CD4-positive, CD25-positive, alpha-beta regulatory T cell (primary cell): ENCODE data around the gene NR3C2. TPM values are rescaled to one million over a fixed set of nuclear protein-coding genes. Genes with fewer than 3 reads are reported as not detected.
A peak's percentile ranks its signal among the peaks of the same experiment; 100 is the strongest.

Experiments
- ATAC-seq, 2 donors: fragments of 150-1000 bp; cut with Tn5 transposase; one replicate each; pipeline ENCODE4 v1.10.0; 2021; ENCODE audit warnings: low read depth in 2 of 2, moderate number of reproducible peaks in 2 of 2, moderate library complexity in 1 of 2
- DNase-seq, 3 donors: peaks; one replicate each; pipeline versions ENCODE4 v3.0.0 to v3.0.0-alpha.2; 2012 to 2022; ENCODE audit warnings: mixed read lengths in 1 of 3
- H3K27ac ChIP-seq: one replicate; pipeline ENCODE4 v1.7.0; 2013; ENCODE audit warnings: mild to moderate bottlenecking, low read length; ENCODE audit not compliant: insufficient read depth, poor library complexity, severe bottlenecking
- H3K27me3 ChIP-seq: one replicate; pipeline ENCODE4 v1.7.0; 2013; ENCODE audit warnings: low read length; ENCODE audit not compliant: control insufficient read depth, insufficient read depth
- H3K36me3 ChIP-seq: one replicate; pipeline ENCODE4 v1.7.0; 2013; ENCODE audit warnings: mild to moderate bottlenecking, low read length, moderate library complexity; ENCODE audit not compliant: control insufficient read depth, insufficient read depth
- H3K4me1 ChIP-seq: 2 replicates; pipeline ENCODE4 v1.7.0; 2013; ENCODE audit warnings: mild to moderate bottlenecking, low read length; ENCODE audit not compliant: insufficient read depth, control insufficient read depth, poor library complexity, severe bottlenecking
- H3K4me3 ChIP-seq: one replicate; pipeline ENCODE4 v1.7.0; 2013; ENCODE audit warnings: low read depth, mild to moderate bottlenecking, low read length, moderate library complexity
- H3K9me3 ChIP-seq, 2 experiments: 1 replicate in 1 of 2; 2 replicates in 1 of 2; pipeline ENCODE4 v1.7.0; 2013; ENCODE audit warnings: low read length in 2 of 2, mild to moderate bottlenecking in 1 of 2, moderate library complexity in 1 of 2; ENCODE audit not compliant: control insufficient read depth in 2 of 2
- H3K27ac Mint-ChIP-seq, 3 donors: one replicate each; pipeline ENCODE4 v1.8.0; 2020 to 2022; ENCODE audit warnings: mild to moderate bottlenecking in 3 of 3, mixed read lengths in 3 of 3, moderate library complexity in 2 of 3
- H3K27me3 Mint-ChIP-seq: one replicate; pipeline ENCODE4 v1.8.0; 2022; ENCODE audit warnings: mild to moderate bottlenecking, mixed read lengths
- H3K36me3 Mint-ChIP-seq: one replicate; pipeline ENCODE4 v1.8.0; 2020; ENCODE audit warnings: mixed read lengths
- H3K4me1 Mint-ChIP-seq, 4 donors: one replicate each; pipeline ENCODE4 v1.8.0; 2020 to 2022; ENCODE audit warnings: mixed read lengths in 4 of 4, mild to moderate bottlenecking in 1 of 4
- H3K4me3 Mint-ChIP-seq, 4 donors: one replicate each; pipeline ENCODE4 v1.8.0; 2020 to 2022; ENCODE audit warnings: mild to moderate bottlenecking in 4 of 4, mixed read lengths in 4 of 4, moderate library complexity in 3 of 4
- H3K9me3 Mint-ChIP-seq, 7 donors: one replicate each; pipeline ENCODE4 v1.8.0; 2020 to 2022; ENCODE audit warnings: mixed read lengths in 7 of 7, mild to moderate bottlenecking in 3 of 7, moderate library complexity in 2 of 7
- polyA plus RNA-seq, 4 donors: library from polyadenylated mRNA; unstranded; fragments of 300-500 nt; fragmentation: Illumina TruSeq; gene quantifications; one replicate each; pipeline ENCODE4 v1.2.3, GENCODE V29; 2021
- total RNA-seq: library from RNA; stranded (reverse); gene quantifications from one replicate; pipeline ENCODE4 v1.2.3, GENCODE V29; 2022

Gene NR3C2
- total and polyA plus RNA-seq, 5 donors from 2014 or later = 1.2 to 16.1 (median 3.2) TPM

DNA sequence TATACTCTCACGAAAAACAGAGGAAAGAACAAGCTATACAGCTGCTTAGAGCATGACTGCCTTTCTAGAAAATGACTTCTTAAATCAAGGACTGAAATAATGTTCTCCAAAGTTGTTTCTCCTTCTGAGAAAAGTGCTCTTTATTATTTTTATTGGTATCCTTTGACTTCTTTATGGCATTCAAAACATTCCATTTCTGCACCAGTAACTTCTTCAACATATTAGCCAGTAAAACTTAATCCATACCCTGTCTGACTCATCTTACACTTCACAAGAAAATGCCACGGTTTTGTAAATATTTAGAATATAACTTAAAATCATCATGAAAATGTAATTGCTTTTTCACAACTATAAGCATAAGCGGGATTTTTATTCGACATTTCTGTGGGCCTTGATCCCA, 180.4 kb downstream of the NR3C2 start:
- Histone ChIP-seq H3K4me3 (no peak overlapping the region), H3K4me1 (no peaks in the 10 kb centered on the region), H3K9me3 (no peaks in the 10 kb centered on the region), H3K27ac (no peak overlapping the region), H3K36me3 (no peaks in the 10 kb centered on the region), H3K27me3 (no peaks in the 10 kb centered on the region)
- no peak for DNase-seq
- H3K27me3 Mint-ChIP-seq = no peaks in the 10 kb centered on the region
- no peak overlapping the region for H3K27ac Mint-ChIP-seq
- peaks cover 0 to 15% (median 9%) of the 10 kb centered on the region in 4 donors for H3K4me1 Mint-ChIP-seq
- H3K4me3 Mint-ChIP-seq = no peak overlapping the region
- peaks cover 12% of the 10 kb centered on the region for H3K36me3 Mint-ChIP-seq
- no peak for ATAC-seq
- peaks cover 0 to 2% (median 0%) of the 10 kb centered on the region in 7 donors for H3K9me3 Mint-ChIP-seq

DNA sequence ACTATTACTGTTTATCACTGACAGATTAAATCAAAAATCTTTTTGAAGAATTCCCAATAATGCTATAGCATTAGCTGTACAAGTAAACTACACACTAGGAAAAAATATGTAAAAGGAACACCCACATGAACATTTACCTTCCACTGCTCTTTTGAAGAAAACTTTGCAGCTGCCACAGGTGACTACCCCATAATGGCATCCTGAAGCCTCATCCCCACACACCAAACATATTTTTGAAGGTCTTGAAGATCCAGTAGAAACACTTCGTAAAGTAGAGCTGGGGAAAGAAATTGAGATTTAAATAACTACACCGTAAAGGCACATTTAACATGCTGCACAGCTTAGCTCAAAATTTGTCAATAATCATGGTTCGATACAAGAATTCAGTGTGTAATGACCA, 182.4 kb downstream of the NR3C2 start:
- Mint-ChIP-seq H3K36me3 (peaks cover 12% of the 10 kb centered on the region), H3K4me1 (peaks cover 0 to 19% (median 14%) of the 10 kb centered on the region in 4 donors), H3K9me3 (peaks cover 0 to 2% (median 0%) of the 10 kb centered on the region in 7 donors), H3K27me3 (no peaks in the 10 kb centered on the region), H3K27ac (peak overlapping the region in 1 of 3 donors; percentile 33), H3K4me3 (no peak overlapping the region)
- no peaks in the 10 kb centered on the region for H3K9me3 ChIP-seq
- no peak for ATAC-seq
- H3K36me3 ChIP-seq = no peaks in the 10 kb centered on the region
- H3K4me1 ChIP-seq = no peaks in the 10 kb centered on the region
- no peak overlapping the region for H3K27ac ChIP-seq
- no peaks in the 10 kb centered on the region for H3K27me3 ChIP-seq
- no peak for DNase-seq
- H3K4me3 ChIP-seq = no peak overlapping the region

DNA sequence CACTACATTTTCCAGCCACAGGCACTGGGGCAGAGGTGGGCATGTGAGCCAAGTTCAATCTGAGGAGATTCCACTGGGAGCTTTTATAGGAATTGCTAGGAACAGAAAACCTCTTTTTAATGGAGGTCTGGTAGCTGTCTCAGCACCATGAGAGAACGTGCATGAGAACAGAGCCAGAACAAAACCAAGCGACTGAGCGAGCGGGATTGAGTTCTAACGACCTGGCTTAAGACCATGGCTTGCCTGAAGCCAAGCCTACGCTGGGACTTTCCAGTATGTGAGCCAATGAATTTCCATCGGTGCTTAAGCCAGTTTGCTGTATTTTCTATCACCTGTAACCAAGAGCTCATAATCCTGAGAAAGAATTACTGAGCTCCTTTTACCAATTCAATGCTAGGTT, 183.7 kb downstream of the NR3C2 start:
- DNase-seq (no peak), ATAC-seq (no peak)
- H3K4me3 ChIP-seq = no peak overlapping the region
- H3K4me3 Mint-ChIP-seq = no peak overlapping the region
- H3K27ac ChIP-seq = no peak overlapping the region
- no peaks in the 10 kb centered on the region for H3K27me3 Mint-ChIP-seq
- no peaks in the 10 kb centered on the region for H3K27me3 ChIP-seq
- H3K36me3 ChIP-seq = no peaks in the 10 kb centered on the region
- peaks cover 18% of the 10 kb centered on the region for H3K36me3 Mint-ChIP-seq
- no peaks in the 10 kb centered on the region for H3K4me1 ChIP-seq
- peaks cover 0 to 2% (median 0%) of the 10 kb centered on the region in 7 donors for H3K9me3 Mint-ChIP-seq
- H3K27ac Mint-ChIP-seq = no peak overlapping the region
- H3K4me1 Mint-ChIP-seq = peaks cover 0 to 26% (median 10%) of the 10 kb centered on the region in 4 donors
- H3K9me3 ChIP-seq = no peaks in the 10 kb centered on the region

DNA sequence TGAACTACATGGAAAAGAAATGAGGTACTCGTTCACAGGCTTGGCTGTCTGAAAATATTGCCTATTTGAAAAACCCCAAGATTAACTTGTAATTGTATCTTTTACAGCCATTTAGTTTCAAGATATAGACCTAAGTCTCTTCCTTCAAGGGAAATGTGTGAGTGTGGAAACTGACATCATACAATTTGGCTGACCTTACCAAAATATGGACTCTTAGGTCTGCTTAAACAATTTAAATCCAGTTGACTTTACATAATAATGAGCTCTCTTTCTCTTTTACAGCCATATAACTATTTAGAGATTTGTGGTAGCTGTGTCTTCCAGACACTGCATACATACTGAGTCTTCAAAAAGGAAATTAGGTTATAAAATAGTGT, 186.9 kb downstream of the NR3C2 start:
- no peaks in the 10 kb centered on the region for H3K27me3 Mint-ChIP-seq
- no peak overlapping the region for H3K4me3 Mint-ChIP-seq
- H3K27ac Mint-ChIP-seq = no peak overlapping the region
- Histone ChIP-seq H3K9me3 (no peaks in the 10 kb centered on the region), H3K4me3 (no peak overlapping the region), H3K36me3 (no peaks in the 10 kb centered on the region), H3K27ac (no peak overlapping the region), H3K27me3 (no peaks in the 10 kb centered on the region), H3K4me1 (no peaks in the 10 kb centered on the region)
- H3K9me3 Mint-ChIP-seq = peaks cover 0 to 2% (median 0%) of the 10 kb centered on the region in 7 donors
- DNase-seq = no peak
- no peak for ATAC-seq
- H3K4me1 Mint-ChIP-seq = peaks cover 0 to 26% (median 14%) of the 10 kb centered on the region in 4 donors
- H3K36me3 Mint-ChIP-seq = peaks cover 15% of the 10 kb centered on the region

DNA sequence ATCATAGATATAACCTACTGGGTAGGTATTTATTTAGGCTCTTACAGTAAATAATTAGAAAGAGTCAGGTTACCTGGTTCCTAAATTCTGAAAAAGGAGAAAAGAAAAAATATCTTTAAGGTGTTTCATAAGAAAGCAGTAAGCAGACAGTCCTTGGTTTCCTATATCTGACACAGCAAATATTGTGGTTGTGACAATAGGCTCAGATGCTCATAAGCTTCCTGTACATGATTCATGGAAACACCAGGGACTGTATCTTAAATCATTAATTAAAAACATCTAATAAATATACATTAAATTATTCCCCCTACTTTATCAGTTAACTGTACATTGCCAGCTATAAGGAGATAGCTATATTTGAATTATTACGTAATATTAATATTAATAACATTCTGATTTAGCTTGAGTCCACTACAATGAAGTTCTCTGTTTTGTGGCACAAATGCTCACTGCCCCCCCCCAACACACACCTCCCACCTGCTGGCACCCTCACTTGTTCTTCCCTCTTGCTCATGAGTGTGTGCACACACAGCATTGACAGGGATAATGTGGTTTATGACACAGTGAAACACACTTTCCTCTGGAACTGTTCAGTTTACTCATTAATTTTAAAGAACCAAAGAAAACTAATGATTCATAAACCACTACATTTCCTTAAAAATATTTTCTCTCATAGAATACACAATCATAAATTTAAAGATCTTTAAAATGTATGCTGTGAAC, 187.4 kb downstream of the NR3C2 start:
- Histone ChIP-seq H3K4me1 (no peaks in the 10 kb centered on the region), H3K4me3 (no peak overlapping the region), H3K27me3 (no peaks in the 10 kb centered on the region), H3K27ac (no peak overlapping the region), H3K9me3 (no peaks in the 10 kb centered on the region), H3K36me3 (no peaks in the 10 kb centered on the region)
- DNase-seq (no peak), ATAC-seq (no peak)
- peaks cover 0 to 24% (median 17%) of the 10 kb centered on the region in 4 donors for H3K4me1 Mint-ChIP-seq
- H3K27me3 Mint-ChIP-seq = no peaks in the 10 kb centered on the region
- H3K36me3 Mint-ChIP-seq = peaks cover 15% of the 10 kb centered on the region
- no peak overlapping the region for H3K4me3 Mint-ChIP-seq
- no peak overlapping the region for H3K27ac Mint-ChIP-seq
- H3K9me3 Mint-ChIP-seq = peaks cover 0 to 2% (median 0%) of the 10 kb centered on the region in 7 donors

DNA sequence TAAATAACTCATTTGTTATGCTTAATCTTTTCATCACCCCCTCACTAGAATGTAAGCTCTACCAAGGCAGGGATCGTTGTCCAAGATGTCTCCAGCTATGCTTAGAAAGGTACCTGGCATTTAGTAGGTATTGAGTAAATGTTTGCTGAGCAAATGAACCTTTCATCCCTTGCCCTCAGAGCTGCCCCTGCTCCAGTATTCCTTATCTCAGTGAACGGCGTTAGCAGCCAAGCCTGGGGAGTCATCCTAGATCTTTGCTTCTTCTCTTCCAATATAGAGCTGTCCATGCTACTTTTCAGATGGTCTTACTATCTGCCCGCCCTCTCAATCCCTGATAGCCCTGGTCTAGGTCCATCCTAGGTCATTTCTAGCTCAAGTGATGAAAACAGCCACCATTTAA, 188.4 kb downstream of the NR3C2 start:
- Histone ChIP-seq H3K27me3 (no peaks in the 10 kb centered on the region), H3K27ac (no peak overlapping the region), H3K4me1 (no peaks in the 10 kb centered on the region), H3K9me3 (no peaks in the 10 kb centered on the region), H3K4me3 (no peak overlapping the region), H3K36me3 (no peaks in the 10 kb centered on the region)
- no peak overlapping the region for H3K27ac Mint-ChIP-seq
- no peaks in the 10 kb centered on the region for H3K27me3 Mint-ChIP-seq
- DNase-seq = no peak
- no peak overlapping the region for H3K4me3 Mint-ChIP-seq
- ATAC-seq = no peak
- H3K9me3 Mint-ChIP-seq = peaks cover 0 to 2% (median 0%) of the 10 kb centered on the region in 7 donors
- H3K36me3 Mint-ChIP-seq = peaks cover 15% of the 10 kb centered on the region
- peaks cover 0 to 24% (median 19%) of the 10 kb centered on the region in 4 donors for H3K4me1 Mint-ChIP-seq

DNA sequence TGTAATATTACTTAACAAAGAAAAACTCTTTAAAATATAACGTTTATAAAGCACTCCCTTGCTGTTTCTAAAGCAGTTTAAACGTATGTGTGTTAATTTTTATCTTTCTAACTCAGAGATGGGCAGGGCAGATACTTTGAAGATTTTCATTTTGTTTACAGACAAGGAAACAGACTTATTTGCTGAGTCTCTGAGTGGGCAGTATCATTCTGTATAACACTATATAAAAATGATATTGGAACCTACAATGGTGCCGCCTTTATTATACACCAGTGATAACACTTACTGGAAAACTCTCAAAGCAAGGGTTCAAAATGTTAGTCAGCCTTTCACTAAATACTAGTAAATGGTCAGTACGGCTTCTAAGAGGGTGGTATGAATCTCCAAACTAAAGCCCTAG, 193.4 kb downstream of the NR3C2 start:
- peaks cover 0 to 26% (median 9%) of the 10 kb centered on the region in 4 donors for H3K4me1 Mint-ChIP-seq
- Histone ChIP-seq H3K27ac (no peak overlapping the region), H3K36me3 (no peaks in the 10 kb centered on the region), H3K27me3 (no peaks in the 10 kb centered on the region), H3K4me1 (no peaks in the 10 kb centered on the region), H3K9me3 (no peaks in the 10 kb centered on the region), H3K4me3 (no peak overlapping the region)
- no peak overlapping the region for H3K27ac Mint-ChIP-seq
- DNase-seq (no peak), ATAC-seq (no peak)
- no peaks in the 10 kb centered on the region for H3K27me3 Mint-ChIP-seq
- no peaks in the 10 kb centered on the region for H3K9me3 Mint-ChIP-seq
- no peak overlapping the region for H3K4me3 Mint-ChIP-seq
- H3K36me3 Mint-ChIP-seq = peaks cover 9% of the 10 kb centered on the region

DNA sequence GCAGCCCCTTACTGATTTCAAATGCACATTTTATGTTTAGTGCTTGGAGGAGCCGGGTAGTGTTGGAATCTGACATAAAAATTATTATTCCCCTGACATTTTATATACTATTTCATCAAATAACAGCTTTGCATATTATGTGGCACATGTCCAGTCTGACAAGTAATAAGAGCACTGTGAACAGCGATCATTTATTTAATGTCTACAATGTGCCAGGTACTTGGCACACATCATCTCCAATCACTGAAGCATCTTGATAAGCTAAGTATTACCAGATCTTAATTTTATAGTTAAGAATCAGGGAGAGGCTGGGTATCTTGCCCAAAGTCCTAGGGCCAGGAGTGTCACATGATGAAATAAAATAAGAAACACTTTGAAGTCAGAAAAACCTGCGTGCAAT, 197.2 kb downstream of the NR3C2 start:
- Mint-ChIP-seq H3K9me3 (no peaks in the 10 kb centered on the region), H3K4me3 (no peak overlapping the region), H3K27me3 (no peaks in the 10 kb centered on the region), H3K4me1 (peaks cover 0 to 15% (median 4%) of the 10 kb centered on the region in 4 donors), H3K36me3 (peaks cover 5% of the 10 kb centered on the region), H3K27ac (no peak overlapping the region)
- no peaks in the 10 kb centered on the region for H3K36me3 ChIP-seq
- no peak overlapping the region for H3K27ac ChIP-seq
- no peaks in the 10 kb centered on the region for H3K9me3 ChIP-seq
- ATAC-seq = no peak
- no peak for DNase-seq
- no peaks in the 10 kb centered on the region for H3K27me3 ChIP-seq
- H3K4me3 ChIP-seq = no peak overlapping the region
- H3K4me1 ChIP-seq = no peaks in the 10 kb centered on the region
